ENCODE measurements around the gene TTR. TPM values are rescaled to one million over a fixed set of nuclear protein-coding genes. Genes with fewer than 3 reads are reported as not detected.
A peak's percentile ranks its signal among the peaks of the same experiment; 100 is the strongest.

TTR gene
- total and polyA plus RNA-seq, 2 of the 13 experiments (the other 11 are each of a cell fraction or from before 2014, with no cell fraction given), result 91.3 to 496 TPM

DNA sequence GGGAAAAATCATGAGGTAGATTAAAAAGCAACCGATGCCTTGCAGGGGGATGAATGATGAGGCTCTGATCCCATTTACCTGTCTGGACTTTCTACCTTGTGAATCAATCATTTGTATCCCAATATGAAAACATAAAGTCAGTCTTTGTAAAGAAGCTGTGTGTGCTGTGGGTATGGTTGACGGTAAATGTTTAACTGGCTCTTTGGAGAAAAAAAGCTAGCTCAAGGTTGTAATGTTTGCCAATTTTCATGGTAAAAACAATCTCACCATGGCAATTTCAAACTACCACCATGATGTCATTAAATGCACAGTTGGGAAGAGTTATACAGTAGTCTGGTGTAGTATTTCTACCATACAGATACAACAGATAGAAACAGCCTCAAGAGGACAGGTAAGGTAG is 14.6 kb downstream of the TTR start (continued):
- TF ChIP-seq AKNA (CRISPR knock-in tag; IDR thresholded peaks at IDR 0.05; ENCODE audit: borderline replicate concordance), result no peak
- TF ChIP-seq ZNF564 (CRISPR knock-in tag; IDR thresholded peaks at IDR 0.05), result no peak
- no peak for TF ChIP-seq ZEB1 (IDR thresholded peaks at IDR 0.05; ENCODE audit: insufficient replicate concordance, low read depth)
- peak; percentile 53 for TF ChIP-seq SAP130 (CRISPR knock-in tag; IDR thresholded peaks at IDR 0.05; ENCODE audit: low read depth)
- TF ChIP-seq SATB2 (CRISPR knock-in tag; IDR thresholded peaks at IDR 0.05), result no peak
- TF ChIP-seq, protein P1, sequence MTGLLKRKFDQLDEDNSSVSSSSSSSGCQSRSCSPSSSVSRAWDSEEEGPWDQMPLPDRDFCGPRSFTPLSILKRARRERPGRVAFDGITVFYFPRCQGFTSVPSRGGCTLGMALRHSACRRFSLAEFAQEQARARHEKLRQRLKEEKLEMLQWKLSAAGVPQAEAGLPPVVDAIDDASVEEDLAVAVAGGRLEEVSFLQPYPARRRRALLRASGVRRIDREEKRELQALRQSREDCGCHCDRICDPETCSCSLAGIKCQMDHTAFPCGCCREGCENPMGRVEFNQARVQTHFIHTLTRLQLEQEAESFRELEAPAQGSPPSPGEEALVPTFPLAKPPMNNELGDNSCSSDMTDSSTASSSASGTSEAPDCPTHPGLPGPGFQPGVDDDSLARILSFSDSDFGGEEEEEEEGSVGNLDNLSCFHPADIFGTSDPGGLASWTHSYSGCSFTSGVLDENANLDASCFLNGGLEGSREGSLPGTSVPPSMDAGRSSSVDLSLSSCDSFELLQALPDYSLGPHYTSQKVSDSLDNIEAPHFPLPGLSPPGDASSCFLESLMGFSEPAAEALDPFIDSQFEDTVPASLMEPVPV (CRISPR knock-in tag; IDR thresholded peaks at IDR 0.05), result no peak
- TF ChIP-seq SOX6 (IDR thresholded peaks at IDR 0.05), result no peak
- TF ChIP-seq SOX6 (CRISPR knock-in tag; IDR thresholded peaks at IDR 0.05), result peak; percentile 47; the same call in 1 of the 2 replicates
- TF ChIP-seq CENPT (CRISPR knock-in tag; IDR thresholded peaks at IDR 0.05; ENCODE audit: low read depth), result no peak
- no peak for TF ChIP-seq THYN1 (CRISPR knock-in tag; IDR thresholded peaks at IDR 0.05; ENCODE audit: borderline replicate concordance, low read depth)
- TF ChIP-seq NCOR1 (IDR thresholded peaks at IDR 0.05; ENCODE audit: borderline replicate concordance, low read length), result peak; percentile 57; the same call in 1 of the 2 replicates
- peak; percentile 40; the same call in 1 of the 2 replicates for TF ChIP-seq SOX5 (CRISPR knock-in tag; IDR thresholded peaks at IDR 0.05; ENCODE audit: borderline replicate concordance)
- TF ChIP-seq ZNF101 (CRISPR knock-in tag; IDR thresholded peaks at IDR 0.05; ENCODE audit: borderline replicate concordance, low read depth), result no peak
- no peak for TF ChIP-seq REPIN1 (CRISPR knock-in tag; IDR thresholded peaks at IDR 0.05; ENCODE audit: borderline replicate concordance, low read depth)
- TF ChIP-seq GTF3A (CRISPR knock-in tag; conservative IDR thresholded peaks at IDR 0.05), result no peak
- TF ChIP-seq ZNF24 (IDR thresholded peaks at IDR 0.05), result no peak
- no peak for TF ChIP-seq THAP7 (CRISPR knock-in tag; IDR thresholded peaks at IDR 0.05)
- no peak for TF ChIP-seq HCFC1 (IDR thresholded peaks at IDR 0.05; ENCODE audit: low read depth, low read length)
- peak; percentile 70; the same call in 1 of the 2 replicates for TF ChIP-seq GATAD2A (CRISPR knock-in tag; IDR thresholded peaks at IDR 0.05)
- TF ChIP-seq ZNF607 (CRISPR knock-in tag; IDR thresholded peaks at IDR 0.05; ENCODE audit: borderline replicate concordance), result no peak
- TF ChIP-seq CREB1 (IDR thresholded peaks at IDR 0.05), result peak; percentile 5; the same call in 1 of the 2 replicates
- TF ChIP-seq CREB1 (CRISPR knock-in tag; IDR thresholded peaks at IDR 0.05), result no peak; the same call in 1 of the 2 replicates
- no peak for TF ChIP-seq TBL1XR1 (IDR thresholded peaks at IDR 0.05; ENCODE audit: borderline replicate concordance, low read length, partially characterized antibody)
- TF ChIP-seq SALL1 (CRISPR knock-in tag; IDR thresholded peaks at IDR 0.05), result peak; percentile 50; the same call in 1 of the 2 replicates
- no peak for TF ChIP-seq ESRRA (CRISPR knock-in tag; IDR thresholded peaks at IDR 0.05; ENCODE audit: low read depth)
- TF ChIP-seq ZNF256 (CRISPR knock-in tag; conservative IDR thresholded peaks at IDR 0.05), result no peak
- no peak for TF ChIP-seq SIX4 (CRISPR knock-in tag; IDR thresholded peaks at IDR 0.05)

Measured in HepG2 (cell line).